Central memory CD8-positive, alpha-beta T cell (primary cell): ENCODE results near the gene PDE3B.

Experiments
- ATAC-seq: fragments of 150-1000 bp; cut with Tn5 transposase; replicated peaks from 2 replicates; pipeline ENCODE4 v1.10.0; 2022; ENCODE audit warnings: mild to moderate bottlenecking, moderate FRiP score, moderate number of reproducible peaks; ENCODE audit not compliant: poor library complexity, severe bottlenecking; ENCODE audit errors: extremely low read depth
- DNase-seq, 2 donors: peaks; one replicate each; pipeline ENCODE4 v3.0.0; 2021; ENCODE audit warnings: low spot score in 2 of 2
- H3K27ac Mint-ChIP-seq: one replicate; pipeline ENCODE4 v1.8.0; 2022; ENCODE audit warnings: low read depth, mild to moderate bottlenecking, moderate library complexity, mixed read lengths
- H3K27me3 Mint-ChIP-seq: one replicate; pipeline ENCODE4 v1.8.0; 2022; ENCODE audit warnings: mixed read lengths
- H3K36me3 Mint-ChIP-seq: one replicate; pipeline ENCODE4 v1.8.0; 2022; ENCODE audit warnings: mild to moderate bottlenecking, moderate library complexity, mixed read lengths; ENCODE audit not compliant: insufficient read depth
- H3K4me1 Mint-ChIP-seq: one replicate; pipeline ENCODE4 v1.8.0; 2022; ENCODE audit warnings: mixed read lengths
- H3K4me3 Mint-ChIP-seq: one replicate; pipeline ENCODE4 v1.8.0; 2022; ENCODE audit warnings: mild to moderate bottlenecking, moderate library complexity, mixed read lengths
- H3K9me3 Mint-ChIP-seq: one replicate; pipeline ENCODE4 v1.8.0; 2022; ENCODE audit warnings: mixed read lengths

The PDE3B gene

DNA sequence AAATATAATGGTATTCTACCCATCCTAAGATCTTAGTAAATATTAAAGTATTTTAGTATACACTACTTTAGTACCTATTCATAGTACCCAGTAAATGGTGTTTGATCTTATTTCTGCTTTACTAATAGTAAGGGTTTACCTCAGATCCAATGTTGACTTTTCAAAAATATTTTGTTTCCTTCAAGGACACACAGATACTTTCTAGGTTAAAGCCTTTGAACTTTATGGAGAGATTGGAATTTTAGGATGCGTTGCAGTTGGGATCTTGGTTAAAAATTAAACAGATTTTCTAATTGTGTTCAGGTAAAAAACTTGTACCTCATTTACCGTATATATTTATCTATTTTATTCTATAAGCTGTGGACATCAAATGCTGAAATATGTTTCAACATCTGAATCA, 175.2 kb downstream of the PDE3B start:
- Mint-ChIP-seq H3K36me3 (peaks cover 16% of the 10 kb centered on the region), H3K27me3 (no peaks in the 10 kb centered on the region), H3K9me3 (no peaks in the 10 kb centered on the region), H3K4me1 (no peaks in the 10 kb centered on the region), H3K4me3 (no peak overlapping the region), H3K27ac (no peak overlapping the region)
- no peak for DNase-seq
- ATAC-seq = no peak

DNA sequence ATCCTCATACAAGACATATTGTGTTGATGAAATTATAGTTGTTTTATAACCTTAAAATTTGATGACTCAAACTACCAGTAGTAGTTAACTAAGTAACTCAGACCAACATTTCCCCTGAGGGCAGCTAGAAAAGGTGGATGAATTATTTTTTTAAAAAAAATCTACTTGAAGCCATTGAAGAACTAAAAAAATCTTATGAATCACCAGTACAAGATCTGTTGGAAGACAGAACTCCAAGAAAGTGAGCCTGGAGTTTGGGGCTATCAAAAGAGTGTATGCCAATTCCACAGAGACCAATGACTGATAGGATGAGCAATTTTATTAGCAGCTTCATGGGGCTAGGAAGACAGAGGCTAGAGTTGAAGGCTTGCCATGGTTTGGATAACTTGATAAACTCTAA, 176.0 kb downstream of the PDE3B start:
- H3K9me3 Mint-ChIP-seq = no peaks in the 10 kb centered on the region
- H3K27me3 Mint-ChIP-seq = no peaks in the 10 kb centered on the region
- H3K4me3 Mint-ChIP-seq = no peak overlapping the region
- peaks cover 18% of the 10 kb centered on the region for H3K36me3 Mint-ChIP-seq
- no peak for ATAC-seq
- DNase-seq = no peak
- H3K27ac Mint-ChIP-seq = no peak overlapping the region
- H3K4me1 Mint-ChIP-seq = peaks cover 6% of the 10 kb centered on the region

- no peak overlapping the region for H3K27ac Mint-ChIP-seq
- peaks cover 9% of the 10 kb centered on the region for H3K36me3 Mint-ChIP-seq
- DNase-seq = no peak
- no peaks in the 10 kb centered on the region for H3K27me3 Mint-ChIP-seq
- H3K4me1 Mint-ChIP-seq = peaks cover 15% of the 10 kb centered on the region
- H3K4me3 Mint-ChIP-seq = no peak overlapping the region
- peaks cover 4% of the 10 kb centered on the region for H3K9me3 Mint-ChIP-seq
- ATAC-seq = no peak
Measured at GRCh38 chr11:14821031-14821430, 177.4 kb downstream of the PDE3B start.

DNA sequence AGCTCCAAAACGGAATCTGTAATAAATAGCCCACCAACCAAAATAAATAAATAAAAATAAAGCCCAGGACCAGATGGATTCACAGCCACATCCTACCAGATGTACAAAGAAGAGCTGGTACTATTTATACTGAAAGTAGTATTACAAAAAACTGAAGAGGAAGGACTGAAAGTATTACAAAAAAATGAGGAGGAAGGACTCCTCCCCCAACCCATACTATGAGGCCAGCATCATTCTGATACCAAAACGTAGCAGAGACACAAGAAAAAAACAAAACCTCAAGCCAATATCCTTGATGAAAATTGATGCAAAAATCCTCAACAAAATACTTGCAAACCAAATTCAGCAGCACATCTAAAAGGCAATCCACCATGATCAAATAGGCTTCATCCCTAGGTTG, 183.0 kb downstream of the PDE3B start:
- DNase-seq (no peak), ATAC-seq (no peak)
- Mint-ChIP-seq H3K4me1 (peaks cover 20% of the 10 kb centered on the region), H3K4me3 (no peak overlapping the region), H3K27me3 (no peaks in the 10 kb centered on the region), H3K36me3 (peaks cover 10% of the 10 kb centered on the region), H3K27ac (peak overlapping the region; percentile 76), H3K9me3 (peaks cover 8% of the 10 kb centered on the region)

DNA sequence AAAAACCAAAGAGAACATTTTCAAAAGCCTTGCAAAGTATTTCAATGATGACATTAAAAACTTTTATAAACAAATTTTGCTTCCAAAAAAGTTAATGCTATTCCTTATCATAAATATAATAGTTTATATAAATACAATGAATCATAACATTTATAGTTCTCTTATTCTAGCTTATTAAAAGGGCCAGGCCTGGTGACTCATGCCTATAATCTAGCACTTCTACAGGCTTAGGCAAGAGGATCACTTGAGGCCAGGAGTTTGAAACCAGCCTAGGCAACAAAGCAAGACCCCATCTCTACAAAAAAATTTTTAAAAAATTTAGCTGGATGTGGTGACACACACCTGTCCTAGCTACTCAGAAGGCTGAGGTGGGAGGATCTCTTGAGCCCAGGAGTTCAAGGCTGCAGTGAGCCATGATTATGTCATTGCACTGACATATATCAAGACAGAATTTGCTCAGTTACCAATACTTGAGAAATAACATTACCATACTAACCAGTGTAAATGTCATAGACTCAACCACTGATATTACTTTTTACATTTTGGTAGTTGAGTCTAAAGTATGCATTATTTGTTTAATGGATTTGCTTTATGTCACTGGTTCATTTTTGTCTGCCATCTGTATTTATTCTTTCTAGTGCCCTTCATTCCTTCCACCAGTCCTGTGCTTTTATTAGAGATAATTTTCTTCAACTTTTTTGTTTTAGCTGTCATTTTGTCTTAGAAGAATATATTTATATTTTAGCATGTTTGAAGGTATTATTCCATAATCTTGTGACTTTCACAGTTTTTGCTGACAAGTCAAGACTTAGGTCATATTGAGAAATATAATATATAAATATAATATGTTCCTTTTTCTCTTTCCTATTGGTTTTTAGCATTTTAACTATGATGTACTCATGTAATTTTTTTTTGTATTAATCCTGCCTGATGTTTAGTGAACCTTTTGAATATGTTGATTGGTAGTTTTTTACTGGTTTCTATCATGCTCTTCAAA, 192.2 kb downstream of the PDE3B start:
- Mint-ChIP-seq H3K27me3 (no peaks in the 10 kb centered on the region), H3K4me3 (no peak overlapping the region), H3K27ac (peak overlapping the region; percentile 12), H3K9me3 (no peaks in the 10 kb centered on the region), H3K4me1 (no peaks in the 10 kb centered on the region), H3K36me3 (peaks cover 14% of the 10 kb centered on the region)
- no peak for ATAC-seq
- DNase-seq = no peak

- H3K27ac Mint-ChIP-seq = no peak overlapping the region
- no peaks in the 10 kb centered on the region for H3K27me3 Mint-ChIP-seq
- DNase-seq (no peak), ATAC-seq (no peak)
- H3K4me3 Mint-ChIP-seq = no peak overlapping the region
- peaks cover 16% of the 10 kb centered on the region for H3K36me3 Mint-ChIP-seq
- H3K4me1 Mint-ChIP-seq = no peaks in the 10 kb centered on the region
- H3K9me3 Mint-ChIP-seq = no peaks in the 10 kb centered on the region
Measured at GRCh38 chr11:14842002-14842401, 198.4 kb downstream of the PDE3B start.

- no peak overlapping the region for H3K4me3 Mint-ChIP-seq
- no peaks in the 10 kb centered on the region for H3K27me3 Mint-ChIP-seq
- no peaks in the 10 kb centered on the region for H3K4me1 Mint-ChIP-seq
- DNase-seq = no peak
- H3K27ac Mint-ChIP-seq = no peak overlapping the region
- ATAC-seq = no peak
- H3K36me3 Mint-ChIP-seq = peaks cover 18% of the 10 kb centered on the region
- H3K9me3 Mint-ChIP-seq = no peaks in the 10 kb centered on the region
Measured at GRCh38 chr11:14852571-14853177, 209.1 kb downstream of the PDE3B start.

DNA sequence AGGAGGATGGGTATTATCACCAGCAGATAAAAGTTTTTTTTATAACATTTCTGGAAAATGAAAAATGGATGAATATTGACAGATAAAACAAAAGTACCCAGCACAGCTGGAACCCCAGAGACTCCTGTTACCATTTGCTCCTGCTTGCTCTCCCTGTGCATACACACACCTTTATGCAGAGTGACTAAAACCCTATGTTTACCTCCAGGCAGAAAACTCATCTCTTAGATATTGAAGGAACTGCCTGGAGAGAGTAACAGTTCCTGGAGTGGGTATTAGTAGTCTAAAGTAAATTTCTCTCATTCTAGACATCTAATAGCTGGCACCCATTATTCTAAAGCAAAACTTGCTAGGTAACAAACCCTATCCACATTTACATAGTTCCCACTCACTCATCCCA, 210.5 kb downstream of the PDE3B start:
- H3K9me3 Mint-ChIP-seq = no peaks in the 10 kb centered on the region
- H3K27me3 Mint-ChIP-seq = no peaks in the 10 kb centered on the region
- ATAC-seq (no peak), DNase-seq (no peak)
- no peak overlapping the region for H3K4me3 Mint-ChIP-seq
- no peaks in the 10 kb centered on the region for H3K4me1 Mint-ChIP-seq
- no peak overlapping the region for H3K27ac Mint-ChIP-seq
- peaks cover 18% of the 10 kb centered on the region for H3K36me3 Mint-ChIP-seq

GRCh38 chr11:14855890-14856289, 212.3 kb downstream of the PDE3B start:
- Mint-ChIP-seq H3K9me3 (no peaks in the 10 kb centered on the region), H3K27me3 (no peaks in the 10 kb centered on the region), H3K4me1 (no peaks in the 10 kb centered on the region), H3K4me3 (no peak overlapping the region), H3K36me3 (peaks cover 20% of the 10 kb centered on the region), H3K27ac (peak overlapping the region; percentile 86)
- DNase-seq (no peak), ATAC-seq (no peak)

DNA sequence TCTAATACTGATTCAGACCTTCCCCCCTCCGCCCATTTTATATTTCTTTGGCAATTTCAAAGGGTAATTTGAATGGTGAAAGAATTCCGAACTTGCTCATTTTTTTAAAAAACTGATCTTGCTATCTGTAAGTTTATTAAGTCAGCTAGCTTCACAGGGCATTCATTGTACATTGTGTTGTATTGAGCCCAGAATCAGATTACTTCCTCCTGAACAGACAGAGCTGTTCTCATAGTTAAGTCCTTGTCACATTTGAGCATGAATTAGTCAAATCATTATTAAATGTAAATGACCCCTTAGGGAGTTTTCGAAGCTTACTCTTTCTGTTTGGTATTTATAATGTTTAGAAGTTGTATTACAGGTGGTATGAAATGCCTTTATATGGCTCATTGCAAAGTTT, 214.0 kb downstream of the PDE3B start:
- no peaks in the 10 kb centered on the region for H3K4me1 Mint-ChIP-seq

DNA sequence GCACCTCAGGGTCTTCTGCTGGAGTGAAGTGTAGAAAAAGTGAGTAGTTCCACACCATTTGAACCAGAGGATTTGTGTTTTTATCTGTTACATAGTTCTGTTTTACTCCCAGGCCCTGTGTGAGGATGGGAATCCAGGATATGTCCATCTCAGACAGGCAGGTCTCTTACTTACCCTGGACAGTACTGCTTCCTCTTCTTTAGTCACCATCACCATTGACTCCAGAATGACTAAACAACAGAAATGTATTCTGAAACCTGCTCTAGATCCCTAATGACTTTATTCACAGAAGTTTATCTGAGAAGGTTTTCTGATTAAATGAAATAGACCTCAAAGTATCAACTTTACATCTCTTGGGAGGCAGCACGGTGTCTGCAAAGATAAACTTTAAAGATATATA, 214.8 kb downstream of the PDE3B start:
- Mint-ChIP-seq H3K4me3 (no peak overlapping the region), H3K9me3 (peaks cover 5% of the 10 kb centered on the region), H3K27me3 (no peaks in the 10 kb centered on the region), H3K4me1 (no peaks in the 10 kb centered on the region), H3K36me3 (peaks cover 23% of the 10 kb centered on the region), H3K27ac (no peak overlapping the region)
- DNase-seq = no peak
- no peak for ATAC-seq

More for the DNA sequence above, 214.0 kb downstream of the PDE3B start:
- no peak for ATAC-seq
- peak overlapping the region; percentile 9 for H3K27ac Mint-ChIP-seq
- peaks cover 25% of the 10 kb centered on the region for H3K36me3 Mint-ChIP-seq
- H3K9me3 Mint-ChIP-seq = no peaks in the 10 kb centered on the region
- H3K4me3 Mint-ChIP-seq = no peak overlapping the region
- DNase-seq = no peak
- H3K27me3 Mint-ChIP-seq = no peaks in the 10 kb centered on the region

GRCh38 chr11:14860511-14860910, 216.9 kb downstream of the PDE3B start:
- Mint-ChIP-seq H3K9me3 (peaks cover 17% of the 10 kb centered on the region), H3K4me1 (peaks cover 9% of the 10 kb centered on the region), H3K27ac (no peak overlapping the region), H3K4me3 (no peak overlapping the region), H3K36me3 (peaks cover 23% of the 10 kb centered on the region), H3K27me3 (no peaks in the 10 kb centered on the region)
- DNase-seq (no peak), ATAC-seq (no peak)

DNA sequence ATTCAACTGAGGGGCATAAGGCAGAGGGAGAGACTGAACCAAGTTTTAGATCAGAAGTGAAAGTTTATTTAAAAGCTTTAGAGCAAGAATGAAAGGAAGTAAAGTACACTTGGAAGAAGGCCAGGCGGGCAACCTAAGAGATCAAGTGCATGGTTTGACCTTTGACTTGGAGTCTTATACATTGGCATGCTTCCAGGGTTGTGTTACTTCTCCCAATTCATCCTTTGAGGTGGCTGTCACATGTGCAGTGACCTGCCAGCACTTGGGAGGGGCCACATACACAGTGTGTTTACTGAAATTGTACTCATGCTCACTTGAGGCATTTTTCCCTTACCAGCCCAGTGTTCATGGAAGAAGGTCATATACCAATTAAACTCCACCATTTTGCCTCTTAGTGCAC, 218.1 kb downstream of the PDE3B start:
- no peaks in the 10 kb centered on the region for H3K27me3 Mint-ChIP-seq
- ATAC-seq (no peak), DNase-seq (no peak)
- peaks cover 17% of the 10 kb centered on the region for H3K9me3 Mint-ChIP-seq
- peaks cover 9% of the 10 kb centered on the region for H3K4me1 Mint-ChIP-seq
- H3K36me3 Mint-ChIP-seq = peaks cover 18% of the 10 kb centered on the region
- no peak overlapping the region for H3K4me3 Mint-ChIP-seq
- no peak overlapping the region for H3K27ac Mint-ChIP-seq
